ENCODE data around the gene GLS2.

GLS2 gene

GRCh38 chr12:56454557-56454956 lies 33.4 kb downstream of the GLS2 start, which contains the start of gene MIP:
MIP (minus strand) TSS chr12:56454657; CDS start chr12:56454613, 44 bp downstream.
- Histone ChIP-seq H4K8ac (ENCODE audit: low read length) (no peak within 1 kb of the TSS), H2BK12ac (ENCODE audit: low read length in 2 of 2) (no peak within 1 kb of the TSS), H3K36me3 (ENCODE audit: control insufficient read depth in 1 of 2, insufficient read depth in 2 of 2, low read depth in 1 of 2, low read length in 2 of 2) (no peaks in the 10 kb centered on the region), H4K91ac (ENCODE audit: low read length) (no peak within 1 kb of the TSS), H3K27ac (ENCODE audit: low read length, poor library complexity, severe bottlenecking) (no peak within 1 kb of the TSS), H3K14ac (ENCODE audit: low read length in 2 of 2) (no peak within 1 kb of the TSS), H3K4ac (ENCODE audit: low read depth in 1 of 2, low read length in 2 of 2) (no peak within 1 kb of the TSS), H2AK5ac (ENCODE audit: low read length, severe bottlenecking) (no peak within 1 kb of the TSS), H3K23ac (ENCODE audit: low read length in 2 of 2) (no peak within 1 kb of the TSS), H3K27me3 (ENCODE audit: control insufficient read depth in 1 of 2, insufficient read depth in 1 of 2, low read length in 2 of 2) (peaks cover 10 to 19% of the 10 kb centered on the region in 2 experiments), H2BK15ac (ENCODE audit: low read depth, poor library complexity, severe bottlenecking) (no peak within 1 kb of the TSS), H3K18ac (ENCODE audit: low read depth in 1 of 2, low read length in 2 of 2) (no peak within 1 kb of the TSS), H2BK5ac (ENCODE audit: low read depth, low read length, poor library complexity, severe bottlenecking) (no peak within 1 kb of the TSS), H3K9ac (ENCODE audit: low read length) (no peak within 1 kb of the TSS), H3K9me3 (ENCODE audit: control insufficient read depth, low read length) (no peaks in the 10 kb centered on the region), H3K4me1 (ENCODE audit: control insufficient read depth, insufficient read depth, low read depth, low read length) (no peaks in the 10 kb centered on the region), H2BK120ac (ENCODE audit: low read depth, low read length) (no peak within 1 kb of the TSS), H3K4me2 (ENCODE audit: low read length, poor library complexity, severe bottlenecking) (no peak within 1 kb of the TSS), H3K79me1 (replicated peaks; ENCODE audit: low read length, poor library complexity, severe bottlenecking) (no peaks in the 10 kb centered on the region), H3K4me3 (ENCODE audit: insufficient read depth in 1 of 2, low read depth in 1 of 2, low read length in 2 of 2) (no peak within 1 kb of the TSS), H2AFZ (ENCODE audit: low read depth, low read length) (no peak within 1 kb of the TSS)
- DNase-seq: no peak
- 87% methylated on average over 5 of the region's 5 CpGs for WGBS

GRCh38 chr12:56451147-56451546 lies 36.8 kb downstream of the GLS2 start:
- H2AFZ ChIP-seq (ENCODE audit: low read depth, low read length): no peak overlapping the region
- no peak overlapping the region for H4K8ac ChIP-seq (ENCODE audit: low read length)
- WGBS: 68% methylated on average over 4 of the region's 5 CpGs
- no peak overlapping the region for H2BK12ac ChIP-seq (ENCODE audit: low read length in 2 of 2)
- no peak overlapping the region for H3K23ac ChIP-seq (ENCODE audit: low read length in 2 of 2)
- H3K27ac ChIP-seq (ENCODE audit: low read length, poor library complexity, severe bottlenecking): no peak overlapping the region
- no peak overlapping the region for H2AK5ac ChIP-seq (ENCODE audit: low read length, severe bottlenecking)
- no peak overlapping the region for H3K4ac ChIP-seq (ENCODE audit: low read depth in 1 of 2, low read length in 2 of 2)
- H3K9ac ChIP-seq (ENCODE audit: low read length): no peak overlapping the region
- H3K9me3 ChIP-seq (ENCODE audit: control insufficient read depth, low read length): no peaks in the 10 kb centered on the region
- H3K18ac ChIP-seq (ENCODE audit: low read depth in 1 of 2, low read length in 2 of 2): no peak overlapping the region
- no peak for DNase-seq
- no peak overlapping the region for H2BK15ac ChIP-seq (ENCODE audit: low read depth, poor library complexity, severe bottlenecking)
- no peak overlapping the region for H3K4me3 ChIP-seq (ENCODE audit: insufficient read depth in 1 of 2, low read depth in 1 of 2, low read length in 2 of 2)
- peaks cover 10 to 19% of the 10 kb centered on the region in 2 experiments for H3K27me3 ChIP-seq (ENCODE audit: control insufficient read depth in 1 of 2, insufficient read depth in 1 of 2, low read length in 2 of 2)
- H3K14ac ChIP-seq (ENCODE audit: low read length in 2 of 2): no peak overlapping the region
- H3K36me3 ChIP-seq (ENCODE audit: control insufficient read depth in 1 of 2, insufficient read depth in 2 of 2, low read depth in 1 of 2, low read length in 2 of 2): no peaks in the 10 kb centered on the region
- peaks cover 6% of the 10 kb centered on the region for H3K79me1 ChIP-seq (replicated peaks; ENCODE audit: low read length, poor library complexity, severe bottlenecking)
- no peak overlapping the region for H2BK5ac ChIP-seq (ENCODE audit: low read depth, low read length, poor library complexity, severe bottlenecking)
- no peak overlapping the region for H4K91ac ChIP-seq (ENCODE audit: low read length)
- H2BK120ac ChIP-seq (ENCODE audit: low read depth, low read length): no peak overlapping the region
- H3K4me1 ChIP-seq (ENCODE audit: control insufficient read depth, insufficient read depth, low read depth, low read length): no peaks in the 10 kb centered on the region
- no peak overlapping the region for H3K4me2 ChIP-seq (ENCODE audit: low read length, poor library complexity, severe bottlenecking)

- H3K79me1 ChIP-seq (replicated peaks; ENCODE audit: low read length, poor library complexity, severe bottlenecking): peaks cover 10% of the 10 kb centered on the region
- H2AFZ ChIP-seq (ENCODE audit: low read depth, low read length): no peak overlapping the region
- no peak overlapping the region for H2BK5ac ChIP-seq (ENCODE audit: low read depth, low read length, poor library complexity, severe bottlenecking)
- H3K18ac ChIP-seq (ENCODE audit: low read depth in 1 of 2, low read length in 2 of 2): no peak overlapping the region
- H3K4me1 ChIP-seq (ENCODE audit: control insufficient read depth, insufficient read depth, low read depth, low read length): no peaks in the 10 kb centered on the region
- 90% methylated on average over 3 of the region's 3 CpGs for WGBS
- H2AK5ac ChIP-seq (ENCODE audit: low read length, severe bottlenecking): no peak overlapping the region
- no peak overlapping the region for H3K4me2 ChIP-seq (ENCODE audit: low read length, poor library complexity, severe bottlenecking)
- peak overlapping the region; percentile 27 for H4K8ac ChIP-seq (ENCODE audit: low read length)
- no peak overlapping the region for H2BK15ac ChIP-seq (ENCODE audit: low read depth, poor library complexity, severe bottlenecking)
- H3K23ac ChIP-seq (ENCODE audit: low read length in 2 of 2): no peak overlapping the region
- no peak overlapping the region for H4K91ac ChIP-seq (ENCODE audit: low read length)
- no peak overlapping the region for H3K14ac ChIP-seq (ENCODE audit: low read length in 2 of 2)
- H3K27ac ChIP-seq (ENCODE audit: low read length, poor library complexity, severe bottlenecking): no peak overlapping the region
- no peak overlapping the region for H3K9ac ChIP-seq (ENCODE audit: low read length)
- H2BK12ac ChIP-seq (ENCODE audit: low read length in 2 of 2): no peak overlapping the region
- no peaks in the 10 kb centered on the region for H3K36me3 ChIP-seq (ENCODE audit: control insufficient read depth in 1 of 2, insufficient read depth in 2 of 2, low read depth in 1 of 2, low read length in 2 of 2)
- no peak overlapping the region for H3K4me3 ChIP-seq (ENCODE audit: insufficient read depth in 1 of 2, low read depth in 1 of 2, low read length in 2 of 2)
- H3K9me3 ChIP-seq (ENCODE audit: control insufficient read depth, low read length): no peaks in the 10 kb centered on the region
- no peak overlapping the region for H3K4ac ChIP-seq (ENCODE audit: low read depth in 1 of 2, low read length in 2 of 2)
- H3K27me3 ChIP-seq (ENCODE audit: control insufficient read depth in 1 of 2, insufficient read depth in 1 of 2, low read length in 2 of 2): peaks cover 8 to 19% of the 10 kb centered on the region in 2 experiments
- DNase-seq: no peak
- no peak overlapping the region for H2BK120ac ChIP-seq (ENCODE audit: low read depth, low read length)
Measured at GRCh38 chr12:56450241-56450640, 37.7 kb downstream of the GLS2 start.

DNA sequence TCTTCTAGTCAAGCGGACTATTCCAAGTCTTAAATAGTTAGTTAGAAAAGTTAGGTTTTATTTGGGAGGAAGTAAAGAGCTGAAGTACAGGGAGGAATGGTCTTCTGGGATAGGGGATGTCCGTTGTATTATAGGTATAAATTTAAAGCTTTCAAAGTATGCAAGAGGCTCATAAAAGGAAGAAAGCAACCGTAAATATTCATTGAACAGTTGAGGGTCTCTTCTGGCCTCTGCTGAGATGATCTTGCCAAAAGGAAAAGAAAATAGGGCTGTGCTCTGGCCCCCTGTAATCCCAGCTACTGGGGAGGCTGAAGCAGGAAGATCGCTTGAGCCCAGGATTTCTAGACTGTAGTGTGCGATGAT lies 38.4 kb downstream of the GLS2 start:
- Histone ChIP-seq H2BK15ac (ENCODE audit: low read depth, poor library complexity, severe bottlenecking) (no peak overlapping the region), H2BK120ac (ENCODE audit: low read depth, low read length) (no peak overlapping the region), H3K4me2 (ENCODE audit: low read length, poor library complexity, severe bottlenecking) (peak overlapping the region; percentile 87), H3K4ac (ENCODE audit: low read depth in 1 of 2, low read length in 2 of 2) (no peak overlapping the region), H3K23ac (ENCODE audit: low read length in 2 of 2) (no peak overlapping the region), H3K4me1 (ENCODE audit: control insufficient read depth, insufficient read depth, low read depth, low read length) (no peaks in the 10 kb centered on the region), H4K91ac (ENCODE audit: low read length) (no peak overlapping the region), H3K18ac (ENCODE audit: low read depth in 1 of 2, low read length in 2 of 2) (peak overlapping the region in 1 of 2 experiments; percentile 5), H2AFZ (ENCODE audit: low read depth, low read length) (no peak overlapping the region), H3K36me3 (ENCODE audit: control insufficient read depth in 1 of 2, insufficient read depth in 2 of 2, low read depth in 1 of 2, low read length in 2 of 2) (no peaks in the 10 kb centered on the region), H2BK12ac (ENCODE audit: low read length in 2 of 2) (no peak overlapping the region), H3K9ac (ENCODE audit: low read length) (peak overlapping the region; percentile 87), H4K8ac (ENCODE audit: low read length) (peak overlapping the region; percentile 19), H3K27ac (ENCODE audit: low read length, poor library complexity, severe bottlenecking) (peak overlapping the region; percentile 79), H3K79me1 (replicated peaks; ENCODE audit: low read length, poor library complexity, severe bottlenecking) (peaks cover 10% of the 10 kb centered on the region), H3K4me3 (ENCODE audit: insufficient read depth in 1 of 2, low read depth in 1 of 2, low read length in 2 of 2) (peak overlapping the region in 1 of 2 experiments; percentile 86), H3K27me3 (ENCODE audit: control insufficient read depth in 1 of 2, insufficient read depth in 1 of 2, low read length in 2 of 2) (peaks cover 4 to 16% of the 10 kb centered on the region in 2 experiments), H2AK5ac (ENCODE audit: low read length, severe bottlenecking) (no peak overlapping the region), H3K14ac (ENCODE audit: low read length in 2 of 2) (no peak overlapping the region), H2BK5ac (ENCODE audit: low read depth, low read length, poor library complexity, severe bottlenecking) (no peak overlapping the region), H3K9me3 (ENCODE audit: control insufficient read depth, low read length) (no peaks in the 10 kb centered on the region)
- 52% methylated on average over 5 of the region's 5 CpGs for WGBS
- no peak for DNase-seq
